ENCODE measurements around the gene HPN. TPM values are rescaled to one million over a fixed set of nuclear protein-coding genes. Genes with fewer than 3 reads are reported as not detected.

Gene HPN
- total and polyA plus RNA-seq, 2 experiments from 2014 or later, result 14.0 to 17.4 TPM

GRCh38 chr19:35079826-35080225, 38.3 kb downstream of the HPN start:
- TF ChIP-seq NANOG (IDR thresholded peaks at IDR 0.05; ENCODE audit: borderline replicate concordance) (no peak), EZH2phosphoT487 (IDR thresholded peaks at IDR 0.05; ENCODE audit: unreplicated experiment) (no peak), ZNF462 (CRISPR knock-in tag; IDR thresholded peaks at IDR 0.05) (no peak), STAT1 (IDR thresholded peaks at IDR 0.05; ENCODE audit: unreplicated experiment) (no peak), ZNF331 (CRISPR knock-in tag; IDR thresholded peaks at IDR 0.05; ENCODE audit: low read depth) (no peak), ETS1 (IDR thresholded peaks at IDR 0.05) (no peak), ZNF114 (CRISPR knock-in tag; IDR thresholded peaks at IDR 0.05) (no peak)
- H3K36me3 ChIP-seq (ENCODE audit: insufficient read depth), result no peaks in the 10 kb centered on the region; the same call in 1 of the 2 replicates
- H3K4me1 Mint-ChIP-seq, result peaks cover 5% of the 10 kb centered on the region; the same call in 2 of the 3 replicates
- H3K4me3 ChIP-seq, result no peak overlapping the region
- no peak overlapping the region for H3K4me2 ChIP-seq
- H3K79me2 ChIP-seq (replicated peaks; ENCODE audit: insufficient read depth), result no peaks in the 10 kb centered on the region
- no peaks in the 10 kb centered on the region for H4K20me1 ChIP-seq (replicated peaks; ENCODE audit: insufficient read depth)
- H3K27ac Mint-ChIP-seq, result no peak overlapping the region
- no peaks in the 10 kb centered on the region for H3K4me1 ChIP-seq (ENCODE audit: insufficient read depth)
- peaks cover 4% of the 10 kb centered on the region for H3K9me3 Mint-ChIP-seq
- no peaks in the 10 kb centered on the region for H3K27me3 ChIP-seq (ENCODE audit: insufficient read depth)
- H3K27ac ChIP-seq (ENCODE audit: low read depth), result no peak overlapping the region
- H3K36me3 Mint-ChIP-seq (ENCODE audit: low read depth), result peaks cover 3% of the 10 kb centered on the region; the same call in 2 of the 3 replicates
- H3K9me2 ChIP-seq (ENCODE audit: insufficient read depth), result no peaks in the 10 kb centered on the region
- H2AFZ ChIP-seq, result no peak overlapping the region
- DNase-seq (ENCODE audit: low spot score) (no peak), ATAC-seq (no peak)
- H3K4me3 Mint-ChIP-seq, result no peak overlapping the region
- H3K27me3 Mint-ChIP-seq (ENCODE audit: insufficient read depth, low read depth, poor library complexity), result peaks cover 21% of the 10 kb centered on the region
- no peaks in the 10 kb centered on the region for H3F3A ChIP-seq (replicated peaks; ENCODE audit: low read depth)

All from GM23338 (cell line).